Activated T-helper 1 cell treated with Interleukin-2 at 50 U/mL for 16 hours (primary cell): ENCODE measurements around the gene IGF2.

Experiments
- DNase-seq: peaks from one replicate; pipeline ENCODE4 v3.0.0-alpha.2; 2020; ENCODE audit warnings: low read depth

Gene IGF2

DNA sequence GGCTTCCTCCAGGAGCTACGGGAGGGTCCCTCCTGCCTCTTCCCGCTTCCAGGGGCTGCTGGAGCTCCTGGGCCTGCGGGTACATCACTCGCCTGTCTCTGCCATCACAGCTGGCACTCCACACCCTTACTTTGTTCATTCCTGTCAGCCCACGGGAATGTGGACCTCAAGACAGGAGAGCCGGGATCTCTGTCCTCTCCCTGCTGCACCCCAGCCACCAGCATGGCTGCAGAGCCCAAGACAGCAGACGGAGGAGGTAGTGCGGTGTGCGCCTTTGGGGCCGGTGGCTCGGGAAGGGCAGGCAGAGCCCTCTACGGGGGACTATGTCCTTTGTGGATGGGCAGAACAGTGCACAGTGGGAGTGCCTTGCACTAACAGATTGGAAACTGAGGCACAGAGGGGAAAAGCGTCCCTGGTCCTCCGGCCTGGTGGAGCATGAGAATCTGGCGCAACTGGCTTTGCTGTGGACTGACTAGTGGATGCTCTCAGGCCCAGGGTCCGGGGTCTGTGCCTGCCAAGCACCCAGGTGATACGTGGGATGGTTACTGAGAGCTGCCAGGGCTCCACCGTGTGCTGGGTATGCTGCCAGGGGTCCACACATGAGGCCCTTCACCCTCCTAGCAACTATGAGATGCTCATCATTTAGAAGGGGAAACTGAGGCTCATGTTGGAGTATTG, 47.3 kb downstream of the IGF2 start:
- no peak for DNase-seq

- no peak for DNase-seq
Measured at GRCh38 chr11:2091112-2091746, 48.0 kb downstream of the IGF2 start.

DNA sequence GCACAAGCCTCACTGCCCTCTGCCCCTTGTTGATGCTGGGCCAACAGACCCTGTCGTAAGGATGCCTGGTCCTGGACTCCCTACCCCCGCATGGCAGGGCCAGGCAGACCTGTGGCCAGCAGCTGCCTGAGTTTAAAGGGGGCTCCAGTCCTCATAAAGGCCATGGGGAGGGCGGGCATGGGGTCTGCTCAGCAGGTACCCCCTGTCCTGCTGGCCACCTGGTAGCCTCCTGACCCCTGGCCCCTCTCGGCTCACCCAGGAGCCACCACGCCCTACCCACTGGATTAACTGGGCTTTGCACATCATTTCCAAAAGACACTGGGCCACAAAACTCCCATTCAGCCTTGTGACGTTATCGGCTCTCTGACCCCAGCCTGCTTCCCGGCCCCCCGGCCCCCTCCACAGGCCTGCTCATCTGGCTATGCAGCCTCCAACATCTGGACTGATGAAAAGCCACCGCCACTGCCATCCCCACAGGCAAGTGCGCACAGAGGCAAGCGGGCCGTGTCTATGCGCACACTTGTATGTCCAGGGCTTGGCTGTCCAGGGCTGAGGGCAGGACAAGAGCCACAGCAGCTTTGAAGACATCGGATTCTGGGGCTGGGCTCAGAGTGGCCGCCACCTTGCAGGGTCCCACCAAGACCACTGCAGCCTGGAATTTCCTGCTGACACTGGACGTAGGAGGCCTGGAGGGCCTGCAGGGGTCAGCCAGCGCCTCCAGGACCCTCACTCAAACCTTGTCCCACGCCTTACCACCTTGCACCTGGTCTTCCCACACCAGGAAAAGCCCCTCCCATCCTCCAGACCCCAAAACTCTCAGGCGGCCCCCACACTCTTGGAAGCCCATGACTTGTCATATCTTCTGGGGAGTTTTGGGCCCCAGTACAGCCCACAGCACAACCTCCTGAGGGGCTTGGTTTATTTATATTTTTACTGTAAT, 48.7 kb downstream of the IGF2 start:
- DNase-seq: no peak

DNA sequence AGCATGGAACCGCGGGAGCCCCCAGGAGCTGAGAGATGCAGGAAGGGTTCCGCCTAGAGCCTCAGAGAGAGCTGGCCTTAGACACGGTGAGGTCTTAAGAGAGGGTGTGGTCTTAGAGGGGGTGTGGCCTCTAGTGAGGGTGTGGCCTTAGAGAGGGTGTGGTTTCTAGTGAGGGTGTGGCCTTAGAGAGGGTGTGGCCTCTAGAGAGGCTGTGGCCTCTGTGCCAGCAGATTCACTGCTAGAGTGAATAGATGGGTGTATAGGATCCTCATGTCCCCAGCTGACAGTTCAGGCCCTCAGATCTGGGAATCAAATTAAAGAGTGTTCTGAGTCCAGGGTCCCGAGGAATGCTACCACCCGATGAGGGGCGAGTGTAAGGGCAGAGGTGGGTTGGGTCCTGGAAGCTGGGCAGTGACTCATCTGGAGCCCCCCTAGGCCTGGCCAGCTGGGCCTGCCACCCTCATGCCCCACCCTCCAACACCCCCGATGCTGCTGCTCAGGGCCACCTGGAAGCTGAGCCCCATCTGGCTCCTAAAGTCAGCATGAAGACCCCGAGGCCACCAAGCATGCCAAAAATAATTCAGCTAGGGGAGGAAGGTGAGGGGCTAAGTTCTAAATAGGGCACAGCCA, 49.5 kb downstream of the IGF2 start:
- no peak for DNase-seq

DNA sequence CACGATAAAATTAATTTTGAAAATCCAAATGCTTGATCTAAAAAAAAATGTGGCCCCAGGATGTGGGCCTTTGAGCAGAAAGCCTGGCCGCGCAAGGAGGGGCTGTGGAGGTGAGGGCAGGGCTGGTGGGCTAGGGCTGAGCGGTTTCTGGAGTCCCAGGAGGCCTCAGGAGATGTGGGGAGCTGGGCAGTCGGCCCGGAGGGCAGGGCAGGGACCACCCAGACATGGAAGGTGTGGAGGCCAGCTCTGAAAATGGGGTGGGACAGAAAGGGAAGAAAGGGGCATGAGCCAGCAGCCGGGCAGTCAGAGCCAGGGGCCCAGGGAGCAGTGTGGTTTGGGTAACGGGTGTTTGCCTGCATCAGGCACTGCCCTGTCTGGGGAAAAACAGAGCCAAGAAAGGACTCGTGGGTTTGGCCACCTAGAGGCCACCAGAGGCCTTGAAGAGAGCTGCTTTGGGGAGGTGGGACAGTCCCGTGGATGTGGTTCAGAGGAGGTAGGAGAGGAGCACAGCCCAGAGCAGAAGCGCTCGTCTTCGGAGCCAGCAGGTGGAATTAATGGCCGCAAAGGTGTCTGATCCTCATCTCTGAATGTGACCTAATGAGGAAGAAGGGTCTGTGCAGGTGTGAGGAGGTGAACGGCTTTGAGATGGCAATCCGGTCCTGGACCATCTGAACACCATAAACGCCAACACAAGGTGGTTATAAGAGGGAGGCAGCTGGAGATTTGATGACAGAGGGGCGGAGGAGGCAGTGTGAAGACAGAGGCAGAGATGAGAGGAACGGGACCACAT, 50.2 kb downstream of the IGF2 start:
- DNase-seq: no peak

DNA sequence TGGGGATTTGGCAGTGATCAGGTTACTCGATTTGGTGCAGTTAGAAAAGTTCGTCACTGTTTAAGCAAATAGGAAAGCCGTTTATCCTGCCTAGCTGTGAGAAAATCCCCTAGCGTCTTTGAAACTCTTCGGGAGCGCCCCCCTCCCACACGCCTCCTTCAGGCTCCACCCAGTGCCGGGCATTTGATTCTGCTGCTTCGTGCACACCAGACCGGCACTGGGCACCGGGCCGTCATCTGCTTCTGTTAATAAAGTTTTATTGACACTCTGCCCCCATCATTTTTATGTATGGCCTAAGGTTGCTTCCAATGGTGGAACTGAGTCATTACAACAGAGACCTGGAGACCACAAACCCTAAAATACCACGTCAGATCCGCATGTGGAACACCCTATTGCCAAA, 50.9 kb downstream of the IGF2 start:
- DNase-seq: no peak

- no peak for DNase-seq
Measured at GRCh38 chr11:2086239-2087040, 52.7 kb downstream of the IGF2 start.

- DNase-seq: no peak
Measured at GRCh38 chr11:2085251-2086066, 53.7 kb downstream of the IGF2 start.

- no peak for DNase-seq
Measured at GRCh38 chr11:2084721-2085120, 54.5 kb downstream of the IGF2 start.
